Activated T-helper 1 cell treated with anti-CD3 and anti-CD28 coated beads, Interleukin-12 subunit alpha, Interleukin-12 subunit beta, Interleukin-2, Interleukin-4 antibody, amounts not matched to agents 30 ng/mL and 10 ng/mL and 1 ng/mL, durations not matched to agents 14 hours and 24 hours and 36 hours (primary cell): Measurements from ENCODE around the gene KPNA3. TPM values are rescaled to one million over a fixed set of nuclear protein-coding genes. Genes with fewer than 3 reads are reported as not detected.
"Not testable (repeated sequence)": the region's sequence is repeated elsewhere in the genome, so short reads cannot be mapped to it uniquely, and the experiment has no call there.

Source experiments
- DNase-seq: peaks from one replicate; pipeline ENCODE4 v3.0.0; 2021; ENCODE audit warnings: low spot score
- H3K27ac Mint-ChIP-seq: one replicate; pipeline ENCODE4 v1.8.0; 2021; ENCODE audit warnings: mild to moderate bottlenecking, mixed read lengths
- H3K27me3 Mint-ChIP-seq: one replicate; pipeline ENCODE4 v1.8.0; 2022; ENCODE audit warnings: mild to moderate bottlenecking, moderate library complexity, mixed read lengths; ENCODE audit not compliant: insufficient read depth
- H3K36me3 Mint-ChIP-seq: one replicate; pipeline ENCODE4 v1.8.0; 2021; ENCODE audit warnings: low read depth, mixed read lengths
- H3K4me1 Mint-ChIP-seq: one replicate; pipeline ENCODE4 v1.8.0; 2021; ENCODE audit warnings: low read depth, mixed read lengths
- H3K4me3 Mint-ChIP-seq: one replicate; pipeline ENCODE4 v1.8.0; 2021; ENCODE audit warnings: mild to moderate bottlenecking, moderate library complexity, mixed read lengths
- H3K9me3 Mint-ChIP-seq: one replicate; pipeline ENCODE4 v1.8.0; 2021; ENCODE audit warnings: mixed read lengths
- intact Hi-C: fragments of 100-400 bp; cut with micrococcal nuclease; formaldehyde crosslinking; loops from one replicate; pipeline ENCODE4 v1.15.1; 2024
- total RNA-seq: library from RNA; stranded (reverse); gene quantifications from 2 replicates; pipeline ENCODE4 v1.2.3, GENCODE V29; 2022

The KPNA3 gene
- total RNA-seq, 1 donor from 2014 or later = 55.0 TPM

DNA sequence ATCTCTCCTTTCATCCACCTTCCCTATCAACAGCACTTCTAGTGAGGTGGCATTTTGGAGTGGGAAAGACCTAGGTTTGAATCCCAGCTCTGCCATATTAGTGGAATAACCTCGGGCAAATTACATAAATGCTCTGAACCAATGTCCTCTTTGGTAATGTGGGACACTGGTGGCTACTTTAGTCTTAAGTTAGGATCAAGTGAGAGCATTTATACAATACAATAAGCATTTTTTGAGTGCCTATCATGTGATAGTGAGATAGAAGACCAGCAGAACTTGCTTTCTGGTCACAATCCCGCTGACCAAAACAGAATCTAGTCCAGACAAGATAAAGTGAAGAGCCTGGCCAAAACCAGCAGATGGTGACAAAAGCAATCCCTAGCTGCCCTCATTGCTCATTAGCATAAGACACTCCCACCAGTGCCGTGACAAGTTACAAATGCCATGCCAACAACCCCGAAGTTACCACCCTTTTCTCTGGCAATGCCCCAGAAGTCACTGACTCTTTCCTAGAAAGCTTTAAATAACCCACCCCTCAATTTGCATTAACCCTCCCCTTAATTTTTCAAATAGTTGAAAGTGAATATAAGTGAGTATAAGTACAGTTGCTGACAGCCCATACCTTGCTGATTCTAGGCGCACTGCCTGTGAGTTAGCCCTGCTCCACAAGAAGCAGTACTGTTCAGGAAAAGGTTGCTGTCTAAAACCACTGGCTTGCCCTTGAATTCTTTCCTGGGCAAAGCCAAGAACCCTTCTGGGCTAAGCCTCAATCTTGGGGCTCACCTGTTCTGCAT, 28.9 kb upstream of the KPNA3 start:
- Mint-ChIP-seq H3K4me3 (no peak overlapping the region), H3K36me3 (no peaks in the 10 kb centered on the region), H3K9me3 (no peaks in the 10 kb centered on the region), H3K27me3 (peaks cover 23% of the 10 kb centered on the region), H3K4me1 (no peaks in the 10 kb centered on the region), H3K27ac (no peak overlapping the region)
- no peak for DNase-seq
- intact Hi-C loops = no loop called here

DNA sequence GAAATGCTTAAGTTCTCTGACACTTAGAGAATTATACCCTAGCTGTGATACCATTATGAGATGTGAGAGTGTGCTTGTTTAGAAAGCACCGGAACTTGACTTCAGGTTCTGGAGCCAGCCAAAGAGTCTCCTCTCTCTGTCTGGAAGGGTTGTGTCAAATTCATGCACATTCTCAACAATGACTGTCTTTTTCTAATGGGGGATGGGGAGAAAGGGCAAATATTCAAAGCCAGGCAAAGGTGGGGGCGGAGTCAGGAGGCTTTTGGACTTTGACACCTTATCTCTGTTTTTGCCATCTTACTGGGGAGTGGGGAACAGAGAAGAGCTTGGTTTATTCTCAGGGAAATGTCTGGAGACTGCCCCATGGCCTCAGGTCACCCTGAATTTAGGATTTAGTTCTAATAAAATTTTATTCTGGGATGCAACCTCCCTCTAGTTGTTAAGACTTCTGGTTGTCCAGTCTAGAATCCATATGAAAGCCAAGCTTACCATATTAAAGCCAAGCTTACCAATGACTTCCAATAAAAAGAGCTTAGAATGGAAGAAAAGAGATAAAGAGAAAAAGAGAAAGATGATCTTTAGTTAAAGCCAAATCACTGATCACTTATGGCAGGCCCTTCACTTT, 28.2 kb upstream of the KPNA3 start:
- H3K27ac Mint-ChIP-seq = no peak overlapping the region
- no peak for DNase-seq
- H3K9me3 Mint-ChIP-seq = no peaks in the 10 kb centered on the region
- H3K36me3 Mint-ChIP-seq = no peaks in the 10 kb centered on the region
- no peak overlapping the region for H3K4me3 Mint-ChIP-seq
- H3K4me1 Mint-ChIP-seq = no peaks in the 10 kb centered on the region
- peaks cover 27% of the 10 kb centered on the region for H3K27me3 Mint-ChIP-seq
- intact Hi-C loops = no loop called here

DNA sequence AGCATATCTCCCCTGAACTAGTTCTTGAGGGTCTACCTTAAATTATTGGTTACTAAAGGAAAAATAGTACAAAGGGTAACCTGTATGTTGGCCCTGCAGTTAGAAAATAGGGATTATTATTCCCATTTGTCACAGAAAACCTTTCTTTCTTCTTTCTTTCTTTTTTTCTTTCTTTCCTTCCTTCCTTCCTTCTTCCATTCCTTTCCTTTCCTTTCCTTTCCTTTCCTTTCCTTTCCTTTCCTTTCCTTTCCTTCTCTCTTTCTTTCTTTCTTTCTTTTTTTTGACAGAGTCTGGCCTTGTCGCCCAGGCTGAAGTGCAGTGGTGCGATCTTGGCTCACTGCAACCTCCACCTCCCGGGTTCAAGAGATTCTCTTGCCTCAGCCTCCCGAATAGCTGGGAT, 23.6 kb upstream of the KPNA3 start:
- peaks cover 24% of the 10 kb centered on the region for H3K27me3 Mint-ChIP-seq
- not testable (repeated sequence) for H3K9me3 Mint-ChIP-seq

DNA sequence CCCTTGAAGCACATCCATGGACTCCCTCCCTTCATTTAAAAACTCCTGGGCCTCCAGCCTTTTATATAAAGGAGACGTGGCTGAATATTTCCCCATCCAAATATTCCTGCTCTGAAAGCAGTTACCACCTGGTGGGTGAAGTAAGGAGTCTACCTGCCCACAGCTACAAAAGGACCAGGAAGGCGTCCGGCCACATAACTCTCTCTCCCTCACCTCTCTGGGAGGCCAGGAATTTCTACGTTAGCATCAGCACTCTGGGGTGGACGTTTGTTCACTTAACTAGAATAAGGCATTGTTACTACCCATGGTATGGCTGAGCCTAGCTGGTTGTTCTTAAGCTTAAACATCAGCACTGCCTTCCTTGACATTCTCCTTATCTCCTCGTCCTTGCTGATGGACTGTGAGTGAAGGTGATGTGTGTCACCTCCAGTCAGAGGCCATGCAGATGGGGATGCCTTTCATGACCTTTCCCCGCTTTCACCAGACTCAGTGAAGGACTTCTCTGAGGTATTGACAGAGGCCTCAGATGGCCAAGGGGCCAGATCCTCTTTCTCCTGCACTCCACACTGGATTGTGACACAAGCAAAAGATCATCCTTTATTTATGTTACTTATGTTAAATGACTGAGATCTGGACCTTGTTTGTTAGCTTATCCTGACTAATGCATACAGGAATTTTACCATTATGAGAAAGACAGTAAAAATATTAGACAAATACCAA, 22.2 kb upstream of the KPNA3 start:
- Mint-ChIP-seq H3K4me3 (no peak overlapping the region), H3K36me3 (no peaks in the 10 kb centered on the region), H3K4me1 (no peaks in the 10 kb centered on the region), H3K27me3 (peaks cover 14% of the 10 kb centered on the region), H3K27ac (no peak overlapping the region), H3K9me3 (no peaks in the 10 kb centered on the region)
- no peak for DNase-seq
- intact Hi-C loops = no loop called here

More for the DNA sequence above, 23.6 kb upstream of the KPNA3 start:
- H3K4me1 Mint-ChIP-seq, H3K36me3 Mint-ChIP-seq, H3K27ac Mint-ChIP-seq, DNase-seq, intact Hi-C loops, H3K4me3 Mint-ChIP-seq: not testable (repeated sequence)

DNA sequence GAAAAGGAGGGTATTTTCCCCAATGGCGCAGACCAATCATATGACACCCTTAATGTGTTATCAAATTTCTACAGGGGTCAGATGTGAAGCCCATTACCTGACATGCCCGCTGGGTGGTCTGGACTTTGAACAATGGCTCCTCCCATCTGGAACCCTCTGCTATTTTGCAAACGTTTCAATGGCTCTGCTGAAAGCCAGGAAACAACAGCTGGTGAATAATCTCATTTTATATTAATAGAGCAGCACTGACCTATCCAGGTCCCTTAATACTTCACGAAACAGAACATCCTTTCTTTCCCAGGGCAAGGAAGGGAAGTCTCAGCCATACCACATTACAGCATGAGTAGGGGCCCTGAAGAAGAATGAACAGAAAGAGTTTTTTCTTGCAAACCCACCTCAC, 20.3 kb upstream of the KPNA3 start:
- no peak overlapping the region for H3K4me3 Mint-ChIP-seq
- intact Hi-C loops = no loop called here
- H3K36me3 Mint-ChIP-seq = no peaks in the 10 kb centered on the region
- no peak overlapping the region for H3K27ac Mint-ChIP-seq
- H3K9me3 Mint-ChIP-seq = no peaks in the 10 kb centered on the region
- no peaks in the 10 kb centered on the region for H3K4me1 Mint-ChIP-seq
- no peak for DNase-seq
- peaks cover 14% of the 10 kb centered on the region for H3K27me3 Mint-ChIP-seq

DNA sequence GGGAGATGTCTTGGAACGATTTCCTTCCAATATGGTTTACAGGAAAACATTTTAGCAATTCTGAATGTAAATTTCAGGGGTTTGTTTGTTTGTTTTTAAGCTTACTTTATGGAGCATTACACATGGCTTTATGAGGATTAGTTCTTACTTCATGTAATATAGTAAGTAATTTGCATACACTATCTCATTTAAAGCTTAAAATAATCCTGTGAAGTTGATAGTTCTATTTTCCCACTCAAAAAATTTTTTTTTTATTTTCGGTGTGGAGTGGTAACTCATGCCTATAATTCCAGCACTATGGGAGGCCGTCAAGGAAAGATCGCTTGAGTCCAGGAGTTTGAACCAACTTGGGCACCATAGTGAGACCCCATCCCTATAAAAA, 19.0 kb upstream of the KPNA3 start:
- intact Hi-C loops = no loop called here
- no peaks in the 10 kb centered on the region for H3K36me3 Mint-ChIP-seq
- DNase-seq = no peak
- peaks cover 14% of the 10 kb centered on the region for H3K27me3 Mint-ChIP-seq
- no peak overlapping the region for H3K4me3 Mint-ChIP-seq
- no peak overlapping the region for H3K27ac Mint-ChIP-seq
- no peaks in the 10 kb centered on the region for H3K4me1 Mint-ChIP-seq
- no peaks in the 10 kb centered on the region for H3K9me3 Mint-ChIP-seq

DNA sequence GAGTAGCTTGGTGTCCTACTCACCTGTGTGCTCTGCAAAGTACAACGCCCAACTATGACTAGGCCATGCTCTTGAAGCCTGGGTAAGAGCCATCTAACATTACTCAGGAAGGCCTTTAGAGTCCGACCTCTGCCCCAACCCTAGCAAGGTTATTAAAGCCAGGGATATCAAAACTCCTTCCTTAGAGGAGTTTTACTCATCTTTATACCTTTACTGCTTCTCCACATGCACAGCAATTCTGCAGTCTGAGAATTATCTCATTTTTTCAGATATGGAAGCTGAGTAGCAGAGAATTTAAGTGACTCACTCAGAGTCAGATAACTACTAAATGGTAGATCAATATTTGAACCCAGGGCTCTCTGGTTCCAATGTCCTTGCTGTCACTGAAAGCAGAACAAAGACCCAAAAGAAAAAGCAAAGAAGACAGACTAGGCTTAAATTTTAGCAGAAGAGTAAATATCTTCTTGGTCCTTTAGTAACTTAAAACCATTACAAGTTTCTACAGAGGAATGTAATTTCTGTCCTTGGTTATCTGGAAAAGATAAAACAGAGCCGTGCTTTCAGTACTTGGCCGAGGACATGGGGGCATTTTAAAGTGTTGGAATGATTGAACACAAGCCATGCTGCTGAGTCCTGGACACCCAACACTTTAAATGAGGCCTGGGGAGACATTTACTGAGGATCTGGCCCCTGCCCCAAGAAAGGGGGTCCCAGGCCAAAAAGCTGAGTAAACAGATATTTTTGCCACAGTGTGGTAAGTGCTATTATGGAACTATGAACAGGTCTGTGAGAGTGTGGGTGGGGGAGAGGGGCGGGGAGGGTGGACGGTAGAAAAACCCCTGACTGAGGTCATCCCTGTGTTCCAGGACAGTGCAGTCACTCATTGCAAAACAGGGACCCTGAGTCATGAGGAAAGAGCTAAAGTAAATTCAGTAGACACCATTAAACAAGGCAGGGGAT, 18.4 kb upstream of the KPNA3 start:
- Mint-ChIP-seq H3K36me3 (no peaks in the 10 kb centered on the region), H3K27ac (no peak overlapping the region), H3K4me3 (no peak overlapping the region), H3K4me1 (no peaks in the 10 kb centered on the region), H3K27me3 (peaks cover 13% of the 10 kb centered on the region), H3K9me3 (no peaks in the 10 kb centered on the region)
- DNase-seq = no peak
- intact Hi-C loops = no loop called here

DNA sequence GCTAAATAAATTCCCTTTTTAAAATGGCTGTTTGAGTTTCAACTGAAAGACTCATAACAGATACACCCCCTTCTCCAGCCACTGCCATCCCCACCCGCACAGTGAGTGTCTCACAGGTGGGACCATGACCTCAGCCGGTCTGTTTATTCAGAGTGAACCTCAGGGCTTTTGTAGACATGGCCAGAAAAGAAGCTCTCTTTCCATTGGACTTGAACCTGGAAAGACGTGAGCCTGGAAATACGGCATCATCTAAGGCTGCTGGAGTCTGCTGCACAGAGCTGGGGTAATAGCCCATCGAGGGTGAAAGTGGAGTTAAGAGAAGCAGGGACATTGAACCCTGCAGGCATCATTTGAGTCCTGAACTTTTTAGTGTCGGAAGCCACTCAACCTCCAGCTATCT, 15.2 kb upstream of the KPNA3 start:
- Mint-ChIP-seq H3K27me3 (peaks cover 13% of the 10 kb centered on the region), H3K9me3 (no peaks in the 10 kb centered on the region), H3K36me3 (no peaks in the 10 kb centered on the region), H3K27ac (no peak overlapping the region), H3K4me3 (no peak overlapping the region), H3K4me1 (no peaks in the 10 kb centered on the region)
- DNase-seq = no peak
- intact Hi-C loops = no loop called here

DNA sequence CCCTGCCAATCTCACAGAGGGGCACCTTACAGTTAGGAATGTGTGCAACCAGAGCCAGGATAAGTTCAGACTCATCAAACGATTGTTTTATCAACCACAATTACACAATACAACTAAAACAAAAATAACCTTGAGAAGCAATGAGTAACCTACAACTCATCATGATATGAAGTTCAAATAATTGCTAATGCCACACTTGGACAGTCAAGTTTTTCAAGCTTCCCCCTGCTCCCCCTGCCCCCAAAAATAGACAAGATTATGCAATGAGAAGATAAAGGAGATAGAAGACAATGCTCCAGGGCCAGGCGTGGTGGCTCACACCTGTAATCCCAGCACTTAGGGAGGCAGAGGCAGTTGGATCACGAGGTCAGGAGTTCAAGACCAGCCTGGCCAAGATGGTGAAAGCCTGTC, 13.6 kb upstream of the KPNA3 start:
- no peaks in the 10 kb centered on the region for H3K4me1 Mint-ChIP-seq
- no peak overlapping the region for H3K27ac Mint-ChIP-seq
- H3K27me3 Mint-ChIP-seq = peaks cover 10% of the 10 kb centered on the region
- intact Hi-C loops = no loop called here
- no peaks in the 10 kb centered on the region for H3K9me3 Mint-ChIP-seq
- no peak for DNase-seq
- no peaks in the 10 kb centered on the region for H3K36me3 Mint-ChIP-seq
- no peak overlapping the region for H3K4me3 Mint-ChIP-seq

DNA sequence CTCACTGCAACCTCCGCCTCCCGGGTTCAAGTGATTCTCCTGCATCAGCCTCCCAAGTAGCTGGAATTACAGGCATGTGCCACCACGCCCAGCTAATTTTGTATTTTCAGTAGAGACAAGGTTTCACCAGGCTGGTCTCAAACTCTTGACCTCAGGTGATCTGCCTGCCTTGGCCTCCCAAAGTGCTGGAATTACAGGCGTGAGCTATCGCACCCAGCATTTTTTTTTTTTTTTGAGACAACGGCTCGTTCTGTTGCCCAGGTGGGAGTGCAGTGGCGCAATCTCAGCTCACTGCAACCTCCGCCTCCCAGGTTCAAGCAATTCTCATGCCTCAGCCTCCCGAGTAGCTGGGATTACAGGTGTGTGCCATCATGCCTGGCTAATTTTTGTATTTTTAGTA, 10.6 kb upstream of the KPNA3 start:
- H3K27ac Mint-ChIP-seq, intact Hi-C loops, DNase-seq, H3K4me3 Mint-ChIP-seq, H3K9me3 Mint-ChIP-seq, H3K36me3 Mint-ChIP-seq, H3K4me1 Mint-ChIP-seq, H3K27me3 Mint-ChIP-seq: not testable (repeated sequence)

DNA sequence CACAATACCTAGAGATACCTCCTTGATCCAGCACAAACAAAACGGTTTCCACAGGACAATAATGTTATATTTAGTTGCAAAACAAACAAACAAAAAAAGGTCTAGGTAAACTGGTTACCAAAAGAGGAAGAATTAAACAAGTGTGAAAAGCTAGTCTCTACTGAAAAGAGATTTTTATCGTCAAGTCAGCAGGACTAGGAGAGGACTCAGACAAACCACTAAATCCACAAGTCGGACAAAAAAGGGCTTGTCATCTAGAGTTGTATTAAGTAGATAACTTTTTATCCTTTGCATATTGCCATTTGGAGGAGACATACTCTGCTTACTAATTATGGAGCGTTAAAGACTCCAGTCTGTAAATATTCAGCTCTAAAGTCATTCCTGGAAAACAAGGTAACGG, 9.9 kb upstream of the KPNA3 start:
- DNase-seq = no peak
- Mint-ChIP-seq H3K27ac (no peak overlapping the region), H3K36me3 (no peaks in the 10 kb centered on the region), H3K4me1 (no peaks in the 10 kb centered on the region), H3K4me3 (no peak overlapping the region), H3K9me3 (no peaks in the 10 kb centered on the region), H3K27me3 (peaks cover 8% of the 10 kb centered on the region)
- intact Hi-C loops = no loop called here

DNA sequence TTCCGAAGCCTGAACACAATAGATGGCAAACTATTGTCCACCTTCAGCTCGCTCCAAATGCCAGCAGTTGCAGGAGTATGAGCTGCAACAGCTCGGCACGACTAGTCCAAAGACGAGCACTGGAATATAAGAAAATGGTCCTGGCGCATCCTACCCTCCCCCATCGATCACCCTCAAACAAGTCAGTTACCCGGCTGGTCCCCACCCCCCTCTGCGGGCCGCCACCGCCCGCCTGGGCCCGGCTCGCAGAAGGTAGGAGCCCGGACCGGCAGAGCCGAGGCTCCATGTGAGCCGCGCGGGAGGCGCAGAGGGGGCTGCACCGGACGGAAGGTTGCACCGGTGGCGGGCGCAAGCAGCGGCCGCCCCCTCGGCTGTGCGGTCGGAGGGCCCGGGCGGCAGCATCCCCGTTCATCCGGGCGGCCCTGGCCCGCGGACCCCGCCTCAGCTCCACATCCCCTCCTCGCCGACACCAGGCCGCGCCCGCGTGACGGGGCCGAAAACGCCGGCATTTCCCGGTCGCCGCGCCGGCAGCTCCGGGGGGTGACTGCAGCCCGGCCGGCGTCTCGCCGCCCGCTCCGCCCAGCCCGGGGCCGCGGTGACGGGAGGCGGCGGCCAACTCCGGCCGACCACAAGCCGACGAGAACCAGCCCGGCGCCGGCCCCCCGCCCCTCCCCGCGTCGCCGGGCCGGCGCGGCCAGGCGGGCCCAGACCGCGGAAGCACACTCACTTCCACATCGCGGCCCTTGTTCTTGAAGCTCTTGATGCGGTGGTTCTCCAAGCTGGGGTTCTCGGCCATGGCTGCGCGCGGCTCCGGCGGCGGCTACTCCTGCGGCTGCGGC, 552 bp downstream of the KPNA3 start:
- DNase-seq = peak; percentile 44
- Mint-ChIP-seq H3K27ac (peak overlapping the region; percentile 95), H3K4me3 (peak overlapping the region; percentile 96), H3K27me3 (peaks cover 3% of the 10 kb centered on the region), H3K9me3 (no peaks in the 10 kb centered on the region), H3K4me1 (peaks cover 34% of the 10 kb centered on the region), H3K36me3 (peaks cover 9% of the 10 kb centered on the region)
- intact Hi-C loops = loop anchor here (1.0 to 10.0 kb wide), 12 partner anchors 57 to 1793 kb away; partner anchors contain the start of genes ARL11, CDADC1, PHF11 and TRIM13
